ENCODE measurements around the gene ATRIP. TPM values are rescaled to one million over a fixed set of nuclear protein-coding genes. Genes with fewer than 3 reads are reported as not detected.

Gene ATRIP
- total RNA-seq, 6 donors from 2014 or later, result 5.1 to 10.5 (median 6.5) TPM

DNA sequence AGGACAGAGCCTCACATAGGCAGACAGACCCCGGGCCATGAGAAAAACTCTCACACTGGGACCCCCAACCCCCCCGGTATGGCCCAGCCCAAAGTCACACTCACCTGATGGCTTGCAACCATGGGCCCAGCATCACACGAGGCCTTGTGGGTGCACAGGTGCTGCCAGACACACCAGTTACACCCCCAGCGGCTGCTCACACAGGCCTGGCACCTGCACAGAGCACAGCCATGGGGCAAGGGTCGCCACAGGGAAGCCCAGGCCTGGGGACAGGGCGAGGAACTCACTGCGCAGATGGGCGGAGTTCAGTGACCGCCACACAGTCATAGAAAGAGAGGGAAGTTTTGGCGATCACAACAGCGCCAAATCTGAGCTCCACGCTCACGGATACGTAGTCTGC lies 26.0 kb upstream of the ATRIP start:
- no peaks in the 10 kb centered on the region for H3K9me3 ChIP-seq
- ATAC-seq (ENCODE audit: low FRiP score in 2 of 2), result no peak
- DNase-seq, result no peak
- TF ChIP-seq POLR2AphosphoS5 (IDR thresholded peaks at IDR 0.05) (no peak), POLR2A (IDR thresholded peaks at IDR 0.05) (no peak), EP300 (IDR thresholded peaks at IDR 0.05) (no peak)
- TF ChIP-seq, protein P1, sequence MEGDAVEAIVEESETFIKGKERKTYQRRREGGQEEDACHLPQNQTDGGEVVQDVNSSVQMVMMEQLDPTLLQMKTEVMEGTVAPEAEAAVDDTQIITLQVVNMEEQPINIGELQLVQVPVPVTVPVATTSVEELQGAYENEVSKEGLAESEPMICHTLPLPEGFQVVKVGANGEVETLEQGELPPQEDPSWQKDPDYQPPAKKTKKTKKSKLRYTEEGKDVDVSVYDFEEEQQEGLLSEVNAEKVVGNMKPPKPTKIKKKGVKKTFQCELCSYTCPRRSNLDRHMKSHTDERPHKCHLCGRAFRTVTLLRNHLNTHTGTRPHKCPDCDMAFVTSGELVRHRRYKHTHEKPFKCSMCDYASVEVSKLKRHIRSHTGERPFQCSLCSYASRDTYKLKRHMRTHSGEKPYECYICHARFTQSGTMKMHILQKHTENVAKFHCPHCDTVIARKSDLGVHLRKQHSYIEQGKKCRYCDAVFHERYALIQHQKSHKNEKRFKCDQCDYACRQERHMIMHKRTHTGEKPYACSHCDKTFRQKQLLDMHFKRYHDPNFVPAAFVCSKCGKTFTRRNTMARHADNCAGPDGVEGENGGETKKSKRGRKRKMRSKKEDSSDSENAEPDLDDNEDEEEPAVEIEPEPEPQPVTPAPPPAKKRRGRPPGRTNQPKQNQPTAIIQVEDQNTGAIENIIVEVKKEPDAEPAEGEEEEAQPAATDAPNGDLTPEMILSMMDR (IDR thresholded peaks at IDR 0.05), result no peak
- H3K27me3 ChIP-seq, result no peaks in the 10 kb centered on the region
- peaks cover 2 to 9% (median 8%) of the 10 kb centered on the region in 4 donors for H3K4me1 ChIP-seq
- peaks cover 5 to 52% (median 37%) of the 10 kb centered on the region in 4 donors for H3K36me3 ChIP-seq
- no peak overlapping the region for H3K4me3 ChIP-seq
- WGBS, 2 donors, result 91 to 93% methylated on average over 12 to 14 of the region's 14 CpGs
- H3K27ac ChIP-seq, result no peak overlapping the region

- TF ChIP-seq POLR2AphosphoS5 (IDR thresholded peaks at IDR 0.05) (no peak), POLR2A (IDR thresholded peaks at IDR 0.05) (no peak), EP300 (IDR thresholded peaks at IDR 0.05) (no peak)
- TF ChIP-seq, protein P1 (IDR thresholded peaks at IDR 0.05), result no peak
- H3K27ac ChIP-seq, result no peak overlapping the region
- ATAC-seq (ENCODE audit: low FRiP score in 2 of 2) (no peak), DNase-seq (no peak)
- H3K4me1 ChIP-seq, result peaks cover 12 to 26% (median 25%) of the 10 kb centered on the region in 4 donors
- no peaks in the 10 kb centered on the region for H3K27me3 ChIP-seq
- no peak overlapping the region for H3K4me3 ChIP-seq
- H3K36me3 ChIP-seq, result peaks cover 2 to 40% (median 26%) of the 10 kb centered on the region in 4 donors
- no peaks in the 10 kb centered on the region for H3K9me3 ChIP-seq
- WGBS, 2 donors, result 56 to 87% methylated on average over 3 of the region's 3 CpGs
These were observed 24.3 kb upstream of the ATRIP start for GRCh38 chr3:48422272-48422671.

DNA sequence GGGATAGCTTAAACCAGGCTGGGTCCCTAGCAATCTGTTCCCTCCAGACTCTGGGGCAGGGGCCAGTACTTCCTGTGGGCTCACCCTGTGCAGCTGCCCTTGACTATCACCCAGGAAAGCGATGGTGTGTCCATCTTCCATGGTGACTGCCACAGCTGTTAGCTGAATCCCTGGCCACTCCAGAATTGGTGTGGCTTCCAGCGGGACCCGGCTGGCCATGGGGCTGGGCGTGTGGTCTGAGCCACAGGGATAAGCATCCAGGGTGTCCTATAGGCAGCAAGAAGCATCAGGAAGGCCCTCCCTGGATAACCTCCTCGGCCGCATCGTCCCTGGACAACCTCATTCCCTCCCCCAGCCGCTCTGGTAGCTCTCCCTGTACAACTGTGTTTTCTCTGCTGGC lies 23.9 kb upstream of the ATRIP start:
- ATAC-seq (ENCODE audit: low FRiP score in 2 of 2) (no peak), DNase-seq (no peak)
- Histone ChIP-seq H3K9me3 (no peaks in the 10 kb centered on the region), H3K36me3 (peaks cover 0 to 36% (median 22%) of the 10 kb centered on the region in 4 donors), H3K4me3 (no peak overlapping the region), H3K4me1 (peaks cover 12 to 30% (median 29%) of the 10 kb centered on the region in 4 donors), H3K27ac (no peak overlapping the region), H3K27me3 (no peaks in the 10 kb centered on the region)
- WGBS, 2 donors, result 91 to 96% methylated on average over 4 to 8 of the region's 8 CpGs
- TF ChIP-seq POLR2AphosphoS5 (IDR thresholded peaks at IDR 0.05), result no peak
- no peak for TF ChIP-seq POLR2A (IDR thresholded peaks at IDR 0.05)
- TF ChIP-seq EP300 (IDR thresholded peaks at IDR 0.05), result no peak
- TF ChIP-seq, protein P1 (IDR thresholded peaks at IDR 0.05), result no peak

DNA sequence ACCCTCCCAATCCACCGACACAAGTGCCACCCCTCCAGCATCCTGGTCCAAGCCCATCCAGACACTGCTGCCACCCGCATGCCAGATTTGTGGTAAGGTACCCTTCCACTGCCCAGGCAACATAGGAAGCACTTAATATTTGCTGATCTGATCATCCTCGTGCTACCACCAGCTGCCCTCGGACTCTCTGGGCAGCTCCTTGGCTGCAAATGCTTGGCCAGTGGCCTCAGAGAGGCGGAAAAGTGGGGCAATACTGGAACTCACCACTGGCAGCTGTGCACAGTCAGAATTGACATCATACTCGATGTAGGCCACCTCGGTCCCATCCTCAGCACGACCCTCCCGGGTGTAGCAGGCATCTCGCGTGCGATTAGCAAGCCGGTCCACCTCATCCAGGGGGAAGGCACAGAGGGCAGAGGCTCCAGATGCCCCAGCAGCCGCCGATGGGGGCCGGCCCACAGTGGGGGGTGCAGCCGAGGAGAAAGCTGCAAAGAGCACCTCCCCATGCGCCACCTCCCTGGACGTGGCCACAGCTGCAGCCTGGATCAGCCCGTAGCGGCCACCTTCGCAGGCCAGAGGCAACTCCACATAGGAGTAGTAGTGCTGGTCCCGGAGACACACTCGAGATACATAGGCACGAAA lies 23.2 kb upstream of the ATRIP start:
- ATAC-seq (ENCODE audit: low FRiP score in 2 of 2), result no peak
- H3K36me3 ChIP-seq, result peaks cover 0 to 30% (median 16%) of the 10 kb centered on the region in 4 donors
- H3K4me3 ChIP-seq, result no peak overlapping the region
- DNase-seq, result no peak
- 75 to 88% methylated on average over 10 to 19 of the region's 25 CpGs for WGBS, 2 donors
- H3K27ac ChIP-seq, result no peak overlapping the region
- H3K27me3 ChIP-seq, result no peaks in the 10 kb centered on the region
- TF ChIP-seq POLR2A (IDR thresholded peaks at IDR 0.05) (no peak), POLR2AphosphoS5 (IDR thresholded peaks at IDR 0.05) (no peak), EP300 (IDR thresholded peaks at IDR 0.05) (no peak)
- TF ChIP-seq, protein P1 (IDR thresholded peaks at IDR 0.05), result no peak
- H3K4me1 ChIP-seq, result peaks cover 17 to 37% (median 34%) of the 10 kb centered on the region in 4 donors
- H3K9me3 ChIP-seq, result no peaks in the 10 kb centered on the region

All from upper lobe of left lung (tissue), 6 donors.